ENCODE measurements around the gene MAK. TPM values are rescaled to one million over a fixed set of nuclear protein-coding genes. Genes with fewer than 3 reads are reported as not detected.
"Not testable (repeated sequence)": the region's sequence is repeated elsewhere in the genome, so short reads cannot be mapped to it uniquely, and the experiment has no call there.

MAK gene
- polyA plus RNA-seq, 3 donors = 0.09 to 0.37 (median 0.11) TPM

GRCh38 chr6:10743515-10743914 lies 94.8 kb downstream of the MAK start:
- 73 to 90% (median 79%) methylated on average over 6 of the region's 6 CpGs for WGBS, 3 donors
- no peak overlapping the region for H3K27ac ChIP-seq (ENCODE audit: low read depth, low read length)

DNA sequence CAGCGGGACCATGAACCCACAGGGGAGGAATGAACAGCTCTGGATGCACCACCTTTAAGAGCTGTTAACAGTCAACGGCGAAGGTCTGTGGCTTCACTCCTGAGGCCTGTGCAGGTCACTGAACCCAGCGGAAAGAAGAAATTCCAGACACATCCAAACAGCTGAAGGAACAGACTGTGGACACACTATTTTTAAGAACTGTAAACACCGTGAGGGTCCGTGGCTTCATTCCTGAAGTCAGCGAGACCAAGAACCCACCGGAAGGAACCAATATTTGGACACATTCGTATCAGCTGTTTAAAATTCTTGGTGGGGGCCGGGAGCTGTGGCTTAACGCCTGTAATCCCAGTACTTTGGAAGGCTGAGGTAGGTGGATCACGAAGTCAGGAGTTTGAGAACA lies 96.1 kb downstream of the MAK start:
- WGBS, 3 donors = 94 to 95% (median 95%) methylated on average over 12 of the region's 12 CpGs
- H3K27ac ChIP-seq (ENCODE audit: low read depth, low read length) = no peak overlapping the region

- H3K27ac ChIP-seq (ENCODE audit: low read depth, low read length) = not testable (repeated sequence)
- WGBS, 3 donors = 82 to 98% (median 92%) methylated on average over 4 of the region's 4 CpGs
These were observed 96.7 kb downstream of the MAK start for GRCh38 chr6:10741643-10742042.

DNA sequence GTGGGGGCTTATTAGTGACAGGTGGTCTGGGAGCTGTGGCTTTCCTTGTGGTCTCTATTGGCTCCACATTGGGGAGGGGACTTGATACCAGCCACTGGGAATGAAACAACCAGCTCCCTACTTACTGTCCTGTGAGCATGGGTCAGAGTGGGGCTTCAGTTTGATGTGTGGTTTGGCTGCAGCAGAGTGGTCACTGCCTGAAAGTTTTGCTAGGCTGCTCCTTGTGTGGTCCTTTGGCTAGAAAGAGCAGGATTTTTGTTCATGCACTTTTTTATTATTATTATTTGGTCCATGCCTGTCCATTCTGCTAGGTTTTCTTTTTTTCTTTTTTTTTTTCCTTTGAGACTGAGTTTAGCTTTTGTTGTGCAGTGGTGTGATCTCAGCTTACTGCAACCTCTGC lies 98.3 kb downstream of the MAK start:
- H3K27ac ChIP-seq (ENCODE audit: low read depth, low read length) = no peak overlapping the region

- 83 to 85% (median 84%) methylated on average over 2 of the region's 2 CpGs for WGBS, 3 donors
- H3K27ac ChIP-seq (ENCODE audit: low read depth, low read length) = no peak overlapping the region
These were observed 101.6 kb downstream of the MAK start for GRCh38 chr6:10736731-10737130.

- WGBS, 3 donors = 94 to 97% (median 95%) methylated on average over 3 of the region's 3 CpGs
- no peak overlapping the region for H3K27ac ChIP-seq (ENCODE audit: low read depth, low read length)
These were observed 104.5 kb downstream of the MAK start for GRCh38 chr6:10733863-10734262.

DNA sequence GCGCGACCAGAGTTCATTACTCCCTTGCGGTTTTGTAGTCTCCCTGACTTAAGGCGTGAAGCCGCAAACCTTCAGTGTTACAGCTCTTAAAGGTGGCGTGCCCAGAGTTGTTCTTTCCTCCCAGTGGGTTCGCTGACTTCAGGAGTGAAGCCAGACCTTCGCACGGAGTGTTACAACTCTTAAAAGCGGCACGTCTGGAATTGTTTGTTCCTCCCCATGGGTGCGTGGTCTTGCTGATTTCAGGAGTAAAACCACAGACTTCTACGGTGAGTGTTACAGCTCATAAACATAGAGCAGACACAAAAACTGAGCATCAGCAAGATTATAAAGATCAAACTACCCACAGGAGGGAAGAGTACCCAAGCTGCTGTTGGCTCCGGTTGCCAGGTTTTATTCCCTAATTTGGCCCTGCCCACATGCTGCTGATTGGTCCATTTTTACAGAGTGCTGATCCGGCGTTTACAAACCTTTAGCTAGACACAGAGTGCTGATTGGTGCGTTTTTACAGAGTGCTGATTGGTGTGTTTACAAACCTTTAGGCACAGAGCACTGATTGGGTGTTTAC lies 105.1 kb downstream of the MAK start:
- H3K27ac ChIP-seq (ENCODE audit: low read depth, low read length) = no peak overlapping the region
- WGBS, 3 donors = 87 to 94% (median 94%) methylated on average over 17 of the region's 17 CpGs

DNA sequence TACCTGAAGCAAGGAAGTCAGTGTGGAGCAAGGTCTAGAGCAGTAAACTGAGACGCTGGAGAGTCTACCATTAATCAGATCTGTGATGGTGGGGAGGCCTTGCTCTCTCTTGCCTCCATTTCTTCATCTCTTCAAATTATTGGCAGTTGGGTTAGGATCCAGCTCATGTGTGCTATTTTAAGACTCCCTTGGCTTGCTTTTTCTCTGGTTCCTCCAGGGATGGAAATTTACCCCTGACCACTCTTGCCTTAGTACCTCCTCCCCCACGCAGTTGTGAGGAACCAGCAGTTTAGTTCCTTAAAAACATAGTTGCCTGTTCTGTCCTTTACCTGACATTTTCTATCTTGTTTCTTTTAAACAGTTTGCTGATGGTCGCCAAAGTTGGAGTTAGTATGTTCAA lies 108.1 kb downstream of the MAK start:
- WGBS, 3 donors = 59 to 74% (median 61%) methylated on average over 3 of the region's 3 CpGs
- no peak overlapping the region for H3K27ac ChIP-seq (ENCODE audit: low read depth, low read length)

DNA sequence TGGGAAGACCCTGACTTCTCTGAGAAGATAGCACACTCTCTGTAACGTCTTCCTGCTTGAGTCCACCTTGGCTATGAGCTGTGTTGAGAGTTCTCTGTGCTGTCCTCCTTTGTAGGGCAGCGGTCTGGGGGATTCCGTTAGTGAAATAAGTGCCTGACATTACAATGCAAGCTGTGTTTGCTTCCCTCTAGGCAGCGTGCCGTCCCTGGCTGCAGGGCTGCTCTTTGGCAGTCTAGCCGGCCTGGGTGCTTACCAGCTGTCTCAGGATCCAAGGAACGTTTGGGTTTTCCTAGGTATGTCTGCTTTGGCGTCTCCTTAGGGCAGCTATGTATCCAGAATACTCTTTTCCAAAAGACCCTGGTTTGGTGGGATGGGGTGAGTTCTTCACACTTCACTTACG lies 112.6 kb downstream of the MAK start:
- H3K27ac ChIP-seq (ENCODE audit: low read depth, low read length) = no peak overlapping the region
- 76 to 93% (median 91%) methylated on average over 9 of the region's 9 CpGs for WGBS, 3 donors

- H3K27ac ChIP-seq (ENCODE audit: low read depth, low read length) = no peak overlapping the region
- WGBS, 3 donors = 52 to 83% (median 76%) methylated on average over 6 of the region's 6 CpGs
These were observed 113.3 kb downstream of the MAK start for GRCh38 chr6:10725044-10725443.

- no peak overlapping the region for H3K27ac ChIP-seq (ENCODE audit: low read depth, low read length)
- WGBS, 3 donors = 12 to 34% (median 27%) methylated on average over 7 of the region's 7 CpGs
These were observed 114.8 kb downstream of the MAK start for GRCh38 chr6:10723567-10723881.

- no peak within 1 kb of the TSS for H3K27ac ChIP-seq (ENCODE audit: low read depth, low read length)
- WGBS, 3 donors = 0% methylated on average over 55 of the region's 55 CpGs
These were observed 115.3 kb downstream of the MAK start, which contains the start of gene TMEM14C for GRCh38 chr6:10722820-10723566. TMEM14C (plus strand) TSS chr6:10723070; CDS start chr6:10724614, 1,544 bp downstream.

DNA sequence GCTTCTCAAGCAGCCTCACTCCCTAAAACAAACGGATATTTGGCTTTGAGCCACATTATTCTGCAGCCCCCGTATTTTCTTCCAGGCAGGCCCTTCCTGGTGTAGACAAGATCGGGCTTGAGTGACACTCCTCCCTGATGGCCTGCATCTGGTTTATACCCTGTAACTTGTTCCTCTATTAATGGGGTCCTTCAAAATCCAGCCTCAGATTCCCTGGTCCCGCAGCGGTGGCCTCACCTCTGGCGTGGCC lies 115.8 kb downstream of the MAK start:
- H3K27ac ChIP-seq (ENCODE audit: low read depth, low read length) = no peak overlapping the region
- 1% methylated on average over 6 of the region's 6 CpGs for WGBS, 3 donors

DNA sequence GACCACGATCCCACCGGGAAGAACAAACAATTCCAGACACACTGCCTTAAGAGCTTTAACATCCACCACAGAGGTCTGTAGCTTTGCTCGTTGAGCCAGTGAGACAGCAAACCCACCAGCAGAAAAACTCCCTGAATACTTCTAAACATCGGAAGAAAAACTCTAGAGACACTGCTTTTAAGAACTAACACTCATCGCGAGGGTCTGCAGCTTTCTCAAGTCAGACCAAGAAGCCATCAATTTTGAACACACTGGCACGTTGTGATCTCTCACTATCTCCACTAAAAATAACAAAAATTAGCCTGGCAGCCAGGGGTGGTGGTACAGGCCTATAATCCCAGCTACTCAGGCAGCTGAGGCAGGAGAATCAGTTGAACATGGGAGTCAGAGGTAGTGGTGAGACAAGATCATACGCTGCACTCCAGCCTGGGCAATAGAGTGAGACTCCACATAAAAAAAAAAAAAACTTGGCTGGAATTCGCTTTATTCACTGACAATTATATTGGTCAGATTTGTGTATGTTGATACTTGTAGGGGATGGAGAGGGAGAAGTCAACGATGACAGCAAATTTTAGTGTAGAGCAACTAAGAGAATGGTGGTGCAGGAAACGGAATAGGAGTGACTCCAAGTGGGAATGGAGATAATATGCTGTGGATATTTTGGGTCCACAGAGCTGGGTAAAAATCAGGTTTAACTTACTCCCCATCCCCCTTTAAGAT lies 116.3 kb downstream of the MAK start:
- WGBS, 3 donors = 79 to 91% (median 79%) methylated on average over 11 of the region's 11 CpGs
- H3K27ac ChIP-seq (ENCODE audit: low read depth, low read length) = no peak overlapping the region

DNA sequence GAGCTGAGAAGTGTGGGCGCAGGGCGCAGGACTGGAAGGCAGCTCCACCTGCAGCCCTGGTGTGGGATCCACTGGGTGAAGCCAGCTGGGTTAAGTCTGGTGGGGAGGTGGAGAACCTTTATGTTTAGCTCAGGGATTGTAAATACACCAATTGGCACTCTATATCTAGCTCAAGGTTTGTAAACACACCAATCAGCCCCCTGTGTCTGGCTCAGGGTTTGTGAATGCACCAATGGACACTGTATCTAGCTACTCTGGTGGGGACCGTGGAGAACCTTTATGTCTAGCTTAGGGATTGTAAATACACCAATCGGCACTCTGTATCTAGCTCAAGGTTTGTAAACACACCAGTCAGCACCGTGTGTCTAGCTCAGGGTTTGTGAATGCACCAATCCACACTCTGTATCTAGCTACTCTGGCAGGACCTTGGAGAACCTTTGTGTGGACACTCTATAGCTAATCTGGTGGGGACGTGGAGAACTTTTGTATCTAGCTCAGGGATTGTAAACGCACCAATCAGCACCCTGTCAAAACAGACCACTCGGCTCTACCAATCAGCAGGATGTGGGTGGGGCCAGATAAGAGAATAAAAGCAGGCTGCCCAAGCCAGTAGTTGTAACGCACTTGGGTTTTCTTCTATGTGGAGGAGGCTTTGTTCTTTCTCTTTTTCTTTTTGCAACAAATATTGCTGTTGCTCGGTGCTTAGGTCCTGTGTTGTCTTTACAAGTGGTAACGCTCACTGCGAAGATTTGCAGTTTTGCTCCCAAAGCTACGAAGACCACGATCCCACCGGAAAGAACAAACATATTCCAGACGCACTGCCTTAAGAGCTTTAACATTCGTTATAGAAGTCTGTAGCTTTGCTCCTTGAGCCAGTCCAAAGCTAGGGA lies 117.1 kb downstream of the MAK start:
- H3K27ac ChIP-seq (ENCODE audit: low read depth, low read length) = not testable (repeated sequence)
- WGBS, 3 donors = 65 to 85% (median 82%) methylated on average over 17 of the region's 17 CpGs

DNA sequence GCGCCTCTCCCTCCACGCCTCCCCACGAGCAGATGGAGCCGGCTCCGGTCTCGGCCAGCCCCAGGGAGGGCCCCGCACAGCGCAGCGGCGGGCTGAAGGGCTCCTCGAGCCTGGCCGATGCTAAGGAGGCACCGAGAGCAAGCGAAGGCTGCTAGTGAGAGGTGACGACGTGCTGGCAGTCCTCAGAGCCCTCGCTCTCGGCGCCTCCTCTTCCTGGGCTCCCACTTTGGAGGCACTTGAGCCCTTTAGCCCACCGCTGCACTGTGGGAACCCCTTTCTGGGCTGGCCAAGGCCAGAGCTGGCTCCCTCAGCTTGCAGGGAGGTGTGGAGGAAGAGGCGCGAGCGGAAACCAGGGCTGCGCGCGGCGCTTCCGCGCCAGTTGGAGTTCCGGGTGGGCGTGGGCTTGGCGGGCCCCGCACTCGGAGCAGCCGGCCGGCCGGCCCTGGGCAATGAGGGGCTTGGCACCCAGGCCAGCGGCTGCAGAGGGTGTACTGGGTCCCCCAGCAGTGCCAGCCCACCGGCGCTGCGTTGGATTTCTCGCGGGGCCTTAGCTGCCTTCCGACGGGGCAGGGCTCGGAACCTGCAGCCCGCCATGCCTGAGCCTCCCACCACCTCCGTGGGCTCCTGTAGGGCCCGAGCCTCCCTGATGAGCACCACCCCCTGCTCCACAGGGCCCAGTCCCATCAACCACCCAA lies 117.9 kb downstream of the MAK start:
- H3K27ac ChIP-seq (ENCODE audit: low read depth, low read length) = no peak overlapping the region
- WGBS, 3 donors = 26 to 31% (median 28%) methylated on average over 43 to 49 of the region's 49 CpGs

DNA sequence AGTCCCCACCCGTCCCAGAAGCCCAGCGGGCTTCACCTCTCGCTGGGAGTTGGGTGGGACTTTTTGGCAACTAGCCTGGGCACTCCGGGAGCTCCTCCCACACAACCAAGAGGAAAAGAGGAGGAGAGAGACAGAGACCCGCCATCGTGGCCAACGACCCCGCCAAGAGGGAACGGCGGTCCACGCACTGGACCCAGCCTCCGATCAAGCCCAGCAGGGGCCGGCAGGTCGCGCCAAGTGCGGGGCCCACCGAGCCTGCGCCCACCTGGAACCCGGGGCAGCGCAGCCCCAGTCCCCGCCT lies 118.4 kb downstream of the MAK start:
- WGBS, 3 donors = 32 to 48% (median 37%) methylated on average over 17 to 21 of the region's 21 CpGs
- no peak overlapping the region for H3K27ac ChIP-seq (ENCODE audit: low read depth, low read length)

- 74 to 78% (median 76%) methylated on average over 8 of the region's 8 CpGs for WGBS, 3 donors
These were observed 118.9 kb downstream of the MAK start for GRCh38 chr6:10719296-10719963.

More at GRCh38 chr6:10719296-10719963, 118.9 kb downstream of the MAK start:
- no peak overlapping the region for H3K27ac ChIP-seq (ENCODE audit: low read depth, low read length)

Data from adipose tissue (tissue), 3 donors.